ENCODE data around the gene NEB. TPM values are rescaled to one million over a fixed set of nuclear protein-coding genes. Genes with fewer than 3 reads are reported as not detected.

The NEB gene
- total and polyA plus RNA-seq, 12 donors = 3.0 to 32.5 (median 7.6) TPM

DNA sequence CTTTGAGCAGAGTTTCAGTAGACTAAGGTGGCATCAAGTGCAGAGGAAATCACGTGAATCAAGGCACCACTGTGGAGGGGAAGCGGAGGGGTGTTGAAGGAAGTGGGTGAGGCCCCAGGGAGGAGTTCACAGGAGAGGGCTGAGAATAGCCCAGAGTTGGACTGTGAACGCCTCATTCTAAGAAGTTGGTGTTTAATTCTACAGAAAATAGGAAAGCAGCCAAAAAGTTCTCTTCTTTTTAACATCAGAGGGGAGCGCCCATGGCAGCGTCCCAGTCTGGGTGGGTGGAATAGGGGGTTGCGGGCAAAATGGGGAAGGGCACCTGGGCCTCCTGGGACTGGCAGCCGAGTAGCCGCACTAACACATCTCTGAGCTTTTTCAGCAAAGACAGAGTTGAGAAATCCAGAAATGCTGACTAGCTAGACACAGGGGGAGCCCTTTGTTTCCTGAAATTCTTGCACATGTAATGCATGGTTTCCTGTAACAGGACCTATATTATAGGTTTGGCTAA, 97.0 kb downstream of the NEB start:
- Histone ChIP-seq H3K27me3 (no peaks in the 10 kb centered on the region), H3K9me3 (replicated peaks in 1 of 3) (no peaks in the 10 kb centered on the region), H3K36me3 (replicated peaks in 1 of 2) (no peaks in the 10 kb centered on the region), H3K4me3 (no peak overlapping the region), H3K27ac (no peak overlapping the region), H3K4me1 (replicated peaks in 1 of 2) (peaks cover 0 to 9% of the 10 kb centered on the region in 2 donors)
- no peak for DNase-seq
- intact Hi-C loops (cut with DNase I) = no loop called here
- WGBS, 4 donors = 54 to 81% (median 59%) methylated on average over 8 of the region's 8 CpGs
- no peak for TF ChIP-seq POLR2A (IDR thresholded peaks at IDR 0.05)
- TF ChIP-seq, protein P1, sequence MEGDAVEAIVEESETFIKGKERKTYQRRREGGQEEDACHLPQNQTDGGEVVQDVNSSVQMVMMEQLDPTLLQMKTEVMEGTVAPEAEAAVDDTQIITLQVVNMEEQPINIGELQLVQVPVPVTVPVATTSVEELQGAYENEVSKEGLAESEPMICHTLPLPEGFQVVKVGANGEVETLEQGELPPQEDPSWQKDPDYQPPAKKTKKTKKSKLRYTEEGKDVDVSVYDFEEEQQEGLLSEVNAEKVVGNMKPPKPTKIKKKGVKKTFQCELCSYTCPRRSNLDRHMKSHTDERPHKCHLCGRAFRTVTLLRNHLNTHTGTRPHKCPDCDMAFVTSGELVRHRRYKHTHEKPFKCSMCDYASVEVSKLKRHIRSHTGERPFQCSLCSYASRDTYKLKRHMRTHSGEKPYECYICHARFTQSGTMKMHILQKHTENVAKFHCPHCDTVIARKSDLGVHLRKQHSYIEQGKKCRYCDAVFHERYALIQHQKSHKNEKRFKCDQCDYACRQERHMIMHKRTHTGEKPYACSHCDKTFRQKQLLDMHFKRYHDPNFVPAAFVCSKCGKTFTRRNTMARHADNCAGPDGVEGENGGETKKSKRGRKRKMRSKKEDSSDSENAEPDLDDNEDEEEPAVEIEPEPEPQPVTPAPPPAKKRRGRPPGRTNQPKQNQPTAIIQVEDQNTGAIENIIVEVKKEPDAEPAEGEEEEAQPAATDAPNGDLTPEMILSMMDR (IDR thresholded peaks at IDR 0.05) = no peak

DNA sequence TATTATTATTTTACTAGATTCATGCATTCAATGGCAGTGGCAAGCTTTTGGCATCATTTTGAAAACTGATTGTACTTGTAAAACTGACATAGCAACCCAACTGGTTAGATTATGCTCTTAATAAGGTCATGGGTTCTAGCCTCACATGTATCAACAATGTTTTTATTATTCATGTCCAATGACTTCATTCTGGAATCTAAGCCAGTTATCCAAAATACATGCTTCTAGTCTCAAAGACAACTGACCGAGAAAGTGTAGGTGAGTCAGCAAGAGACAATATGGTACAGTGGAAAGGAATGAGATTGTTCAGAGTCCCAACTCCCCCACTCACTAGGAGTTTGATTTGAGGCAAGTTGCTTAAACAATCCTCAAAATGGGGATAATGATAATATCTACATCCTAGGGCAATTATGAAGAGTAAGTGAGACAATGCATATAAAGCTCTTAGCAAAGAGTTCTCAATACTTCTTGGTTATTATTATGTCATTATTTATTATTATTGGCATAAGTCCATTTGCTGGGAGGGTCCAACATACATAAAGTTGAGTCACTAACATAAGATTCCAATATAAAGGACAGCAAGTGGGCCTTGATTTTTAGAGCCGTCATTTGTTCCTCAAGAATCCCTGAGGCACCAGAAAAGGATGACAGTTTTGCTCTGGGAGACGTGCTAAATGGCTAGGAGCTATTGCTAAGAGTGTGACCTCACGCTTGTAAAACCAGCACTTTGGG, 99.4 kb downstream of the NEB start:
- no peak overlapping the region for H3K27ac ChIP-seq
- 95 to 100% (median 98%) methylated on average over 4 of the region's 4 CpGs for WGBS, 4 donors
- no peaks in the 10 kb centered on the region for H3K9me3 ChIP-seq (replicated peaks in 1 of 3)
- H3K36me3 ChIP-seq (replicated peaks in 1 of 2) = no peaks in the 10 kb centered on the region
- peaks cover 0 to 9% of the 10 kb centered on the region in 2 donors for H3K4me1 ChIP-seq (replicated peaks in 1 of 2)
- no peaks in the 10 kb centered on the region for H3K27me3 ChIP-seq
- DNase-seq = no peak
- TF ChIP-seq POLR2A (IDR thresholded peaks at IDR 0.05) = no peak
- TF ChIP-seq, protein P1 (IDR thresholded peaks at IDR 0.05) = no peak
- no peak overlapping the region for H3K4me3 ChIP-seq
- intact Hi-C loops (cut with DNase I) = no loop called here

DNA sequence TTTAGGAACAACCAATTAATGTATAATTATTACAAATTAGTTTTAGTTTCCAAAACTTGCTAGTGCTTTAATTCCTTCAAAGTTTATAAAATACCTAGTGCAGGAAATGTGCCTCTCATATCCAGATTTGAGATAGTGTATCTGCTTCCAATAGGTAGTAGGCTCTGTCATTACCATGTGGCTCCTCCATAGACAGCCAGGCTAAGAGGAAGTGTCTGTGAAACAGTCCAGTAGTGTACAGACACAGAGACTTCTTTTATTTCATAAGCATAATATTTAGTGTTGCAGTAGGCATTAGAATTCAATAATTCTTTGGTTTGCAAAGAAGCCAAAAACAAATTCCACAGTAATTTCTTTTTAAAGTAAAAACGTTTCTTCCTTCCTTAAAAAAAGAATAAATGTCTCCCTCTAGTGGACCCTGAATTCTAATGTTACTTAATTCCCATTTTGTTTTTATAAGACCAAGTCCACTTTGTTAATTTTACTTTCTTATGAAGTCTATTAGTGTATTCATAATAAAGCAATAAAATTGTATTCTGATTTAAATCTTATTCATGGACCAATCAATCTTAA, 101.2 kb downstream of the NEB start:
- no peak for DNase-seq
- no peaks in the 10 kb centered on the region for H3K9me3 ChIP-seq (replicated peaks in 1 of 3)
- H3K27me3 ChIP-seq = no peaks in the 10 kb centered on the region
- no peak overlapping the region for H3K27ac ChIP-seq
- WGBS, 4 donors = 7 to 18% (median 13%) methylated on average over 1 of the region's 1 CpG
- no peak for TF ChIP-seq POLR2A (IDR thresholded peaks at IDR 0.05)
- TF ChIP-seq, protein P1 (IDR thresholded peaks at IDR 0.05) = peak; percentile 19 to 61 (median 51)
- peaks cover 0 to 4% of the 10 kb centered on the region in 2 donors for H3K4me1 ChIP-seq (replicated peaks in 1 of 2)
- H3K4me3 ChIP-seq = no peak overlapping the region
- no peaks in the 10 kb centered on the region for H3K36me3 ChIP-seq (replicated peaks in 1 of 2)
- intact Hi-C loops (cut with DNase I) = no loop called here

GRCh38 chr2:151630372-151630771, 103.9 kb downstream of the NEB start:
- Histone ChIP-seq H3K4me3 (no peak overlapping the region), H3K4me1 (replicated peaks in 1 of 2) (no peaks in the 10 kb centered on the region), H3K27me3 (no peaks in the 10 kb centered on the region), H3K36me3 (replicated peaks in 1 of 2) (no peaks in the 10 kb centered on the region), H3K27ac (no peak overlapping the region), H3K9me3 (replicated peaks in 1 of 3) (no peaks in the 10 kb centered on the region)
- 48 to 67% (median 53%) methylated on average over 1 of the region's 1 CpG for WGBS, 4 donors
- TF ChIP-seq, protein P1 (IDR thresholded peaks at IDR 0.05) = no peak
- no peak for TF ChIP-seq POLR2A (IDR thresholded peaks at IDR 0.05)
- intact Hi-C loops (cut with DNase I) = no loop called here
- DNase-seq = no peak
